H1 (cell line): ENCODE results near the gene ARHGAP12.

Experiments used
- BACH1 ChIP-seq: IDR thresholded peaks from 2 replicates; pipeline ENCODE4 v1.6.1; 2012; ENCODE audit warnings: low read length, improper control_type of control experiment
- CTCF ChIP-seq, 3 experiments: IDR thresholded peaks; 1 replicate in 2 of 3; 2 replicates in 1 of 3; pipeline versions ENCODE4 v1.5.1 to v1.6.1; 2011; ENCODE audit warnings: low read length in 3 of 3, mild to moderate bottlenecking in 3 of 3, inconsistent platforms in 2 of 3, low read depth in 1 of 3, moderate library complexity in 1 of 3; ENCODE audit not compliant: insufficient read depth in 1 of 3; ENCODE audit errors: control extremely low read depth in 1 of 3
- E2F6 ChIP-seq: IDR thresholded peaks from 2 replicates; pipeline ENCODE4 v1.6.1; 2012; ENCODE audit warnings: inconsistent platforms
- EP300 ChIP-seq, 2 experiments: IDR thresholded peaks; 1 replicate in 1 of 2; 2 replicates in 1 of 2; pipeline ENCODE4 v1.6.1; 2011 to 2012; ENCODE audit warnings: low read depth in 2 of 2, low read length in 2 of 2, mild to moderate bottlenecking in 2 of 2, borderline replicate concordance in 1 of 2, inconsistent platforms in 1 of 2, moderate library complexity in 1 of 2
- EZH2 ChIP-seq: fragments of 200-600 bp; sonication (generic); IDR thresholded peaks from 2 replicates; pipeline ENCODE4 v1.7.1; 2012; ENCODE audit warnings: low read depth, mild to moderate bottlenecking, moderate library complexity, low read length, inconsistent platforms; ENCODE audit not compliant: severe bottlenecking
- JUND ChIP-seq: IDR thresholded peaks from 2 replicates; pipeline ENCODE4 v1.6.1; 2011; ENCODE audit warnings: mild to moderate bottlenecking, improper control_type of control experiment, low read length
- KDM1A ChIP-seq: fragments of 200-600, 300-600 bp; sonication (generic); IDR thresholded peaks from 2 replicates; pipeline ENCODE4 v1.7.1; 2016; ENCODE audit warnings: mild to moderate bottlenecking, low read length, borderline replicate concordance
- MAFK ChIP-seq: IDR thresholded peaks from 2 replicates; pipeline ENCODE4 v1.6.1; 2012; ENCODE audit warnings: low read depth, mild to moderate bottlenecking, improper control_type of control experiment, low read length
- POLR2AphosphoS5 ChIP-seq: IDR thresholded peaks from 2 replicates; pipeline ENCODE4 v1.6.1; 2011; ENCODE audit warnings: low read depth, low read length
- RAD21 ChIP-seq, 2 experiments: IDR thresholded peaks in 1 of 2; conservative IDR thresholded peaks in 1 of 2; 2 replicates each; pipeline ENCODE4 v1.6.1; 2011; ENCODE audit warnings: low read depth in 2 of 2, low read length in 2 of 2, improper control_type of control experiment in 1 of 2, inconsistent platforms in 1 of 2, mild to moderate bottlenecking in 1 of 2, moderate library complexity in 1 of 2
- RXRA ChIP-seq: IDR thresholded peaks from 2 replicates; pipeline ENCODE4 v1.6.1; 2011; ENCODE audit warnings: low read depth, mild to moderate bottlenecking, low read length, moderate library complexity; ENCODE audit not compliant: insufficient read depth
- TEAD4 ChIP-seq: IDR thresholded peaks from 2 replicates; pipeline ENCODE4 v1.6.1; 2012; ENCODE audit warnings: low read depth, low read length, inconsistent platforms, mixed read lengths

GRCh38 chr10:31975157-31975765 is 46.6 kb upstream of the ARHGAP12 start:
- TF ChIP-seq EZH2 (no peak), MAFK (no peak), CTCF (IDR thresholded peaks at IDR 0.05; ENCODE audit: control extremely low read depth in 1 of 3, insufficient read depth in 1 of 3, low read depth in 1 of 3, low read length in 3 of 3) (no peak), EP300 (IDR thresholded peaks at IDR 0.05; ENCODE audit: borderline replicate concordance in 1 of 2, low read depth in 2 of 2, low read length in 2 of 2) (no peak), RXRA (no peak), JUND (no peak), POLR2AphosphoS5 (no peak), RAD21 (IDR thresholded peaks at IDR 0.05 in 1 of 2, conservative IDR thresholded peaks at IDR 0.05 in 1 of 2; ENCODE audit: low read depth in 2 of 2, low read length in 2 of 2) (no peak), KDM1A (no peak), TEAD4 (no peak), BACH1 (no peak), E2F6 (no peak)
